GM19351 (cell line): ENCODE results near the gene CANX.

ENCODE experiments used
- ATAC-seq: cut with Tn5 transposase; IDR thresholded peaks from one replicate; pipeline ENCODE4 v1.9.1; 2021; ENCODE audit warnings: mild to moderate bottlenecking, moderate library complexity; ENCODE audit not compliant: unreplicated experiment

The CANX gene

GRCh38 chr5:179773686-179774040, 74.9 kb downstream of the CANX start:
- ATAC-seq, result no peak

- no peak for ATAC-seq
Observed at GRCh38 chr5:179774442-179774841, 75.7 kb downstream of the CANX start.

GRCh38 chr5:179776411-179776938, 77.7 kb downstream of the CANX start:
- no peak for ATAC-seq

GRCh38 chr5:179777456-179777855, 78.7 kb downstream of the CANX start:
- no peak for ATAC-seq

- no peak for ATAC-seq
Observed at GRCh38 chr5:179777909-179778308, 79.1 kb downstream of the CANX start.

GRCh38 chr5:179778591-179778990, 79.8 kb downstream of the CANX start:
- ATAC-seq, result no peak

GRCh38 chr5:179779826-179780225, 81.1 kb downstream of the CANX start:
- ATAC-seq, result no peak

- no peak for ATAC-seq
Observed at GRCh38 chr5:179780362-179780761, 81.6 kb downstream of the CANX start.
